Psoas muscle (tissue), 8 donors: ENCODE results near the gene TFR2. TPM values are rescaled to one million over a fixed set of nuclear protein-coding genes. Genes with fewer than 3 reads are reported as not detected.

ENCODE experiments used
- ATAC-seq, 4 donors: fragments of 200-7000 bp; cut with Tn5 transposase; one replicate each; pipeline ENCODE4 v1.9.1; 2020; ENCODE audit warnings: moderate library complexity in 3 of 4, mild to moderate bottlenecking in 2 of 4
- DNase-seq, 2 donors: peaks; one replicate each; pipeline ENCODE4 v3.0.0-alpha.2; 2020
- H3K27ac ChIP-seq: fragments of 200-600 bp; one replicate; pipeline ENCODE4 v1.8.0; 2022
- H3K27me3 ChIP-seq, 3 donors: fragments of 200-600 bp in 1 of 3; one replicate each; pipeline versions ENCODE4 v1.6.1 to v1.8.0; 2013 to 2022; ENCODE audit warnings: low read length in 2 of 3, mild to moderate bottlenecking in 2 of 3, moderate library complexity in 1 of 3; ENCODE audit not compliant: insufficient read depth in 3 of 3
- H3K36me3 ChIP-seq, 2 donors: fragments of 200-600 bp in 1 of 2; one replicate each; pipeline versions ENCODE4 v1.6.1 to v1.8.0; 2013 to 2022; ENCODE audit warnings: low read depth in 1 of 2, mild to moderate bottlenecking in 1 of 2, moderate library complexity in 1 of 2; ENCODE audit not compliant: insufficient read depth in 1 of 2
- H3K4me1 ChIP-seq: fragments of 200-600 bp; one replicate; pipeline ENCODE4 v1.8.0; 2022
- H3K4me3 ChIP-seq: fragments of 200-600 bp; one replicate; pipeline ENCODE4 v1.8.0; 2022; ENCODE audit warnings: mild to moderate bottlenecking
- H3K9me3 ChIP-seq: fragments of 200-600 bp; one replicate; pipeline ENCODE4 v1.8.0; 2022
- CTCF ChIP-seq: fragments of 200-600 bp; IDR thresholded peaks from one replicate; pipeline ENCODE4 v1.8.0; 2022; ENCODE audit warnings: antibody characterized with exemption
- WGBS, 3 donors: extraction: QIAGEN DNeasy Blood & Tissue Kit; methylation state at CpG; one replicate each; pipeline versions ENCODE4 v1.1.6 to v1.1.7; 2013; 5-methylcytosine and 5-hydroxymethylcytosine counted together
- intact Hi-C, 2 donors: fragments of 100-400 bp; cut with DNase I; formaldehyde crosslinking; loops; one replicate each; pipeline versions ENCODE4 v1.11.0 to v1.14.2; 2022
- polyA plus RNA-seq, 3 donors: library from polyadenylated mRNA; stranded (reverse); fragments of 200-250 nt; gene quantifications; one replicate each; pipeline ENCODE4 v1.2.3, GENCODE V29; 2013
- total RNA-seq, 4 donors: library from RNA; stranded (reverse); fragmentation: NEBNext Ultra II Directional in 2 of 4; extraction: Animal tissue kit (Norgen Biotek cat#: 25700) in 2 of 4; gene quantifications; one replicate each; pipeline versions ENCODE4 v1.2.1 to v1.2.4, GENCODE V29; 2021 to 2023
- donor health status: healthy with polysubstance abuse.
- donor health status: DM: no; HTN: no; CAD: no; lungs with moderate emphysema.
- donor health status: Bipolar disorder and iron deficiency.
- donor health status: healthy.
- donor health status: DM: yes; HTN: yes; CAD: no.
- donor health status: DM: no; HTN: no; CAD: no.
- donor health status: DM: no; HTN: no; CAD: no.
- donor health status: DM: yes; HTN: yes; CAD: no.

The TFR2 gene
- total and polyA plus RNA-seq, 7 donors = 0.04 to 0.36 TPM; not detected in 5

GRCh38 chr7:100585511-100586265, 55.7 kb downstream of the TFR2 start, which contains the start of gene LRCH4:
Gene LRCH4, minus strand, starts transcription at chr7:100586129. Its CDS starts 29 bp downstream, at chr7:100586100.
- DNase-seq = peak in 1 of 2 donors; percentile 74
- ATAC-seq = peak; percentile 44 to 66 (median 58)
- Histone ChIP-seq H3K4me1 (peaks cover 20% of the 10 kb centered on the region), H3K4me3 (peak within 1 kb of the TSS; percentile 100), H3K27ac (peak within 1 kb of the TSS; percentile 97), H3K36me3 (peaks cover 0 to 24% of the 10 kb centered on the region in 2 donors), H3K9me3 (no peaks in the 10 kb centered on the region), H3K27me3 (no peaks in the 10 kb centered on the region)
- no peak for TF ChIP-seq CTCF
- WGBS, 3 donors = 0 to 1% (median 0%) methylated on average over 31 to 61 of the region's 61 CpGs
- intact Hi-C loops = loop anchor here (1.0 to 5.0 kb wide), 3 partner anchors 19 to 92 kb away; partner anchors contain the start of gene MOSPD3 (in 1 of the 2)

- H3K4me3 ChIP-seq = peak overlapping the region; percentile 100
- H3K9me3 ChIP-seq = no peaks in the 10 kb centered on the region
- no peak for ATAC-seq
- peak overlapping the region; percentile 97 for H3K27ac ChIP-seq
- intact Hi-C loops = loop anchor here (1.0 to 5.0 kb wide), 2 partner anchors 89 to 92 kb away; no protein-coding TSS in a partner anchor
- whole genome bisulfite sequencing, 3 donors = 6 to 7% (median 6%) methylated on average over 19 to 20 of the region's 20 CpGs
- H3K27me3 ChIP-seq = no peaks in the 10 kb centered on the region
- TF ChIP-seq CTCF = no peak
- H3K36me3 ChIP-seq = peaks cover 0 to 30% of the 10 kb centered on the region in 2 donors
- peaks cover 20% of the 10 kb centered on the region for H3K4me1 ChIP-seq
- peak in 1 of 2 donors; percentile 37 for DNase-seq
Observed at GRCh38 chr7:100584683-100585510, 56.5 kb downstream of the TFR2 start.

GRCh38 chr7:100584054-100584682, 57.2 kb downstream of the TFR2 start:
- Histone ChIP-seq H3K9me3 (no peaks in the 10 kb centered on the region), H3K4me3 (peak overlapping the region; percentile 100), H3K27me3 (no peaks in the 10 kb centered on the region), H3K36me3 (peaks cover 0 to 37% of the 10 kb centered on the region in 2 donors), H3K27ac (peak overlapping the region; percentile 97), H3K4me1 (peaks cover 20% of the 10 kb centered on the region)
- DNase-seq (no peak), ATAC-seq (no peak)
- intact Hi-C loops = loop anchor here in 1 of 2 donors (1.0 kb wide), 1 partner anchor 90 kb away; no protein-coding TSS in a partner anchor
- TF ChIP-seq CTCF = no peak
- WGBS, 3 donors = 35 to 40% (median 36%) methylated on average over 15 of the region's 15 CpGs

GRCh38 chr7:100583132-100584053, 58.0 kb downstream of the TFR2 start:
- Histone ChIP-seq H3K4me3 (peak overlapping the region; percentile 100), H3K9me3 (no peaks in the 10 kb centered on the region), H3K27ac (no peak overlapping the region), H3K4me1 (peaks cover 20% of the 10 kb centered on the region), H3K27me3 (no peaks in the 10 kb centered on the region), H3K36me3 (peaks cover 0 to 45% of the 10 kb centered on the region in 2 donors)
- intact Hi-C loops = loop anchor here in 1 of 2 donors (1.0 kb wide), 1 partner anchor 91 kb away; no protein-coding TSS in a partner anchor
- WGBS, 3 donors = 56 to 65% (median 62%) methylated on average over 22 to 23 of the region's 23 CpGs
- DNase-seq (peak; percentile 61 to 71), ATAC-seq (no peak)
- no peak for TF ChIP-seq CTCF
